T-helper 17 cell (primary cell): ENCODE measurements around the gene ERC1. TPM values are rescaled to one million over a fixed set of nuclear protein-coding genes. Genes with fewer than 3 reads are reported as not detected.

Experiments used
- ATAC-seq: fragments of 150-1000 bp; cut with Tn5 transposase; 2 replicates; pipeline ENCODE4 v1.10.0; 2021; ENCODE audit warnings: mild to moderate bottlenecking, moderate library complexity
- DNase-seq, 3 donors: peaks; one replicate each; pipeline versions ENCODE4 v3.0.0 to v3.0.0-alpha.2; 2020 to 2021
- H3K9me3 ChIP-seq: one replicate; pipeline ENCODE4 v1.7.0; 2013; ENCODE audit warnings: low read length, mild to moderate bottlenecking; ENCODE audit not compliant: control insufficient read depth, poor library complexity, severe bottlenecking
- H3K27ac Mint-ChIP-seq: one replicate; pipeline ENCODE4 v1.8.0; 2022; ENCODE audit warnings: mild to moderate bottlenecking, moderate library complexity, mixed read lengths
- H3K27me3 Mint-ChIP-seq: one replicate; pipeline ENCODE4 v1.8.0; 2022; ENCODE audit warnings: mixed read lengths
- H3K36me3 Mint-ChIP-seq: one replicate; pipeline ENCODE4 v1.8.0; 2022; ENCODE audit warnings: low read depth, mixed read lengths
- H3K4me1 Mint-ChIP-seq: one replicate; pipeline ENCODE4 v1.8.0; 2022; ENCODE audit warnings: mild to moderate bottlenecking, mixed read lengths
- H3K4me3 Mint-ChIP-seq: one replicate; pipeline ENCODE4 v1.8.0; 2022; ENCODE audit warnings: mild to moderate bottlenecking, moderate library complexity, mixed read lengths
- total RNA-seq, 4 donors: library from RNA in 2 of 4; stranded (reverse) in 2 of 4; gene quantifications; one replicate each; pipeline ENCODE4 v1.2.3 and lab custom pipeline; 2022 to 2026

ERC1 gene
- total RNA-seq, 2 donors from 2014 or later, result 46.7 to 52.1 TPM

DNA sequence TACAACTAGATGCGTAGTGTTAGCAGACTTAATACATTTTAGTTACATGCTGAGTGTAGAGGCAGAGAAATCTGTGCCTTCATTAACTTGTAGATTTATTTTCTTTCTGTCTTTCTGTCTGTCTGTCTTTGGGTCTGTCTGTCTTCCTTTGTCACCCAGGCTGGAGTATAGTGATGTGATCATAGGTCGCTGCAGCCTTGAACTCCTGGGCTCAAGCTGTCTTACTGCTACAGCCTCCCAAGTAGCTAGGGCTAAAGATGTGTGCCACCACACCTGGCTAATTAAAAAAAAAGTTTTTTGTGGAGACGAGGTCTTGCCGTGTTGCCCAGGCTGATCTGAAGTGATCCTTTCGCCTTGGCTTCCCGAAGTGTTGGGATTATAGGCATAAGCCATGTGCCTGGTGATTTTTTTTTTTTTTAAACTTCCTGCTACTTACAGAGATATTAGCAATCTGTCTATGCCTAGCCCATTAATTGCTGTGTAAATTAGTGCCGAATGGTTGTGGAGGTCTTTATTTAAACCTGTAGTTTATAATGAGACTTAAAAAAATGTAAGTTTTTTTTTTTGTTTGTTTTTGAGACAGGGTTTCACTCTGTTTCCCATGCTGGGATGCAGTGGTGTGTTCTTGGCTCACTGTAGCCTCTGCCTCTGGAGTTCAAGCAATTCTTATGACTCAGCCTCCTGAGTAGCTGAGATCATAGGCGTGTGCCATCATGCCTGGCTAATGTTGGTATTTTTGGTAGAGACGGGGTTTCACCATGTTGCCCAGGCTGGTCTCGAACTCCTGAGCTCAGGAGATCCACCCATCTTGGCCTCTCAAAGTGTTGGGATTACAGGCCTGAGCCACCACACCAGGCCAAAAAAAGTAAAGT is 22.8 kb downstream of the ERC1 start:
- no peak for ATAC-seq
- DNase-seq, result no peak
- Mint-ChIP-seq H3K27me3 (no peaks in the 10 kb centered on the region), H3K4me1 (peaks cover 4% of the 10 kb centered on the region), H3K27ac (no peak overlapping the region), H3K4me3 (no peak overlapping the region), H3K36me3 (no peaks in the 10 kb centered on the region)
- H3K9me3 ChIP-seq, result no peaks in the 10 kb centered on the region

DNA sequence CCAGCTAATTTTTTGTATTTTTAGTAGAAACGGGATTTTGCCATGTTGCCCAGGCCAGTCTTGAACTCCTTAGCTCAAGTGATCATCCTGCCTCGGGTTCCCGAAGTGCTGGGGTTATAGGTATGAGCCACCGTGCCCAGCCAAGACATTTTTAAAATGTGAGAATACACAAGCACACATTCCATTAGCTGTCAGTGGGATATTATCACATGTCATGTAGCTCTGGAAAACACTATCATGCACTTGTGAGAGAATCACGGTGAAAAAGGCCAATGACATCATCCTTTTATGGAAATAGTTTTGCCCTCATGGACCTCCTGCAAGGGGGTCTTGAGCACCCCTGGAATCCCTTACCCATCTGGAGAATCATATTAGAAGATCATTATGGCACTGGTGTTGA is 28.3 kb downstream of the ERC1 start:
- no peak for ATAC-seq
- no peak for DNase-seq
- no peak overlapping the region for H3K4me3 Mint-ChIP-seq
- H3K27me3 Mint-ChIP-seq, result no peaks in the 10 kb centered on the region
- peaks cover 13% of the 10 kb centered on the region for H3K4me1 Mint-ChIP-seq
- H3K36me3 Mint-ChIP-seq, result peaks cover 5% of the 10 kb centered on the region
- H3K27ac Mint-ChIP-seq, result no peak overlapping the region
- H3K9me3 ChIP-seq, result no peaks in the 10 kb centered on the region

DNA sequence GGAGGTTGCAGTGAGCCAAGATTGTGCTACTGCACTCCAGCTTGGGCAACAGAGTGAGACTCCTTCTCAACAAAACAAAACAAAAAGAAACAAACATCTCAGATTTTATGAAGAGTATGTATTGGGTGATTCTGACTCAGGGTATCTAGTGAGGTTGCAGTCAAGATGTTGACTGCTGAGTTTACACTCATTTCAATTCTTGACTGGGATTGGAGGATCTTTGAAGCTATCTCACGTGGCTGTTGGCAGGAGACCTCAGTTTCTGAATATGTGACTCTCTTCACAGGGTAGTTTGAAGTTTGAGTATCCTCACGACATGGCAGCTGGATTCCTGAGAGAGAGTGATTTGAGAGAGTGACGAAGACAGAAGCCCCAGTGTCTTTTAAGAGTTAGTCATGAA is 29.4 kb downstream of the ERC1 start:
- Mint-ChIP-seq H3K4me1 (peaks cover 13% of the 10 kb centered on the region), H3K36me3 (peaks cover 5% of the 10 kb centered on the region), H3K4me3 (no peak overlapping the region), H3K27me3 (no peaks in the 10 kb centered on the region), H3K27ac (no peak overlapping the region)
- DNase-seq (no peak), ATAC-seq (no peak)
- H3K9me3 ChIP-seq, result no peaks in the 10 kb centered on the region

DNA sequence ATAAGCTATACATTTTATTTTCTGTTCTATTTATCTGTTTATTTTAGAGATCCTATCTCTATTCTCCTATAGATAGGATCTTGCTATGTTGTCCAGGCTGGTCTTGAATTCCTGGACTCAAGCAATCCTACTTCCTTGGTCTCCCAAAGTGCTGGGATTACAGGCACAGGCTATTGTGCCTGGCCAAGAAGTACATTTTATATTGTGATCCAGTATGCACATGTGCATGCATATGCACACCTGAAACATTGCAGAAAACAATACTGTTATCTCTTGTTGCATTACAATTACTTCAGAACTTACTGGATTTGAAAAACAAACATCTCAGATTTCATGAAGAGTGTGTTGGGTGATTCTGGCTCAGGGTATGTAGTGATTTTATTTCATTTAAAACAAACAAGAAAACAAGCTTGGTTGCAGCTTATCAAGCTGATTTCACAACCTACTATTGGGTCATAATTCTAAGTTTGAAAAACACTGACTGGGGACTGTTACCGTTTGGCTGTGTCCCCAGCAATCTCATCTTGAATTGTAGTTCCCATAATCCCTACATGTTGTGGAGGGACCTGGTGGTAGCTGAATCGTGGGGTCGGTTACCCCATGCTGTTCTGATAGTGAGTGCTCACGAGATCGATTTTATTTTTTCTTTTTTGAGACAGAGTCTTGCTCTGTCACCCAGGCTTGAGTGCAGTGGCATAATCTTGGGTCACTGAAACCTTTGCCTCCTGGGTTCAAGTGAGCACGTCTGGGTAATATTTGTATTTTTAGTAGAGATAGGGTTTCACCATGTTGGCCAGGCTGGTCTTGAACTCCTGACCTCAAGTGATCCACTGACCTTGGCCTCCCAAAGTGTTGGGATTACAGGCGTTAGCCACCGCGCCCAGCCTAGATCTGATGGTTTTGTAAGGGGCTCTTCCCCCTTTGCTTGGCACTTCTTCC is 31.3 kb downstream of the ERC1 start:
- Mint-ChIP-seq H3K4me3 (no peak overlapping the region), H3K36me3 (peaks cover 5% of the 10 kb centered on the region), H3K27me3 (no peaks in the 10 kb centered on the region), H3K4me1 (peaks cover 17% of the 10 kb centered on the region), H3K27ac (peak overlapping the region; percentile 14)
- DNase-seq, result no peak
- no peak for ATAC-seq
- no peaks in the 10 kb centered on the region for H3K9me3 ChIP-seq

DNA sequence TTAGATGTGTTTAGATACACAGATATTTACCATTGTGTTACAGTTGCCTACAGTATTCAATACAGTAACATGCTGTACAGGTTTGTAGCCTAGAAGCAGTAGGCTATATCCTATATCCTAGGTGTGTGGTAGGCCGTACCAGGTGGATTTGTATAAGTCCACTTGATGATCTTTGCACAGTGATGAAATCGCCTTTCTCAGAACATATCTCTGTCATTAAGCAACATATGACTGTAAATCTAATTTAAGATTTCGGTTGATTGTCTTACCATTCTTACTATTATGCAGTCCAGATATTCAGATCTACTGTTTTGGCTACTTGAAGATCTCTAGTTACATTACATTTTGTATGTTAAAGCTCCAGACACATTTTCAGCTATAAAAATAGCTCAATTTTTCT is 39.8 kb downstream of the ERC1 start:
- H3K27ac Mint-ChIP-seq, result no peak overlapping the region
- H3K27me3 Mint-ChIP-seq, result no peaks in the 10 kb centered on the region
- H3K36me3 Mint-ChIP-seq, result peaks cover 11% of the 10 kb centered on the region
- DNase-seq (no peak), ATAC-seq (no peak)
- H3K4me1 Mint-ChIP-seq, result peaks cover 17% of the 10 kb centered on the region
- no peaks in the 10 kb centered on the region for H3K9me3 ChIP-seq
- H3K4me3 Mint-ChIP-seq, result no peak overlapping the region

DNA sequence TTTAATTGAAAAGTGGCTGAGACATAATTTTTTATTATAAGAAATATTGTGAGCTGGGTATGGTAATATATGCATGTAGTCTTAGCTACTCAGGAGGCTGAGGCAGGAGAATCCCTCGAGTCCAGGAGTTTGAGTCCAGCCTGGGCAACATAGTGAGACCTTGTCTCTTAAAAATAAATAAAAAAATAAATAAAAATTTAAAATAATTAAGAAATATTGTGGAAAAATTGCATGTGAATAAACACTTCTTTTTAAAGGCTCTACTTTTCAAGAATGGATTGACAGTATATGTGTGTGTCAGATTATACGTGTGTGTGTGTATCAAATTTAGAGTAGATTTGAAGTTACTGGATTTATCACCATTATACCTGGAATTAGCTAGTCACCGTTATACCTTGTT is 43.2 kb downstream of the ERC1 start:
- Mint-ChIP-seq H3K4me3 (no peak overlapping the region), H3K4me1 (peaks cover 13% of the 10 kb centered on the region), H3K27ac (no peak overlapping the region), H3K27me3 (no peaks in the 10 kb centered on the region), H3K36me3 (peaks cover 3% of the 10 kb centered on the region)
- no peaks in the 10 kb centered on the region for H3K9me3 ChIP-seq
- ATAC-seq (no peak), DNase-seq (no peak)

DNA sequence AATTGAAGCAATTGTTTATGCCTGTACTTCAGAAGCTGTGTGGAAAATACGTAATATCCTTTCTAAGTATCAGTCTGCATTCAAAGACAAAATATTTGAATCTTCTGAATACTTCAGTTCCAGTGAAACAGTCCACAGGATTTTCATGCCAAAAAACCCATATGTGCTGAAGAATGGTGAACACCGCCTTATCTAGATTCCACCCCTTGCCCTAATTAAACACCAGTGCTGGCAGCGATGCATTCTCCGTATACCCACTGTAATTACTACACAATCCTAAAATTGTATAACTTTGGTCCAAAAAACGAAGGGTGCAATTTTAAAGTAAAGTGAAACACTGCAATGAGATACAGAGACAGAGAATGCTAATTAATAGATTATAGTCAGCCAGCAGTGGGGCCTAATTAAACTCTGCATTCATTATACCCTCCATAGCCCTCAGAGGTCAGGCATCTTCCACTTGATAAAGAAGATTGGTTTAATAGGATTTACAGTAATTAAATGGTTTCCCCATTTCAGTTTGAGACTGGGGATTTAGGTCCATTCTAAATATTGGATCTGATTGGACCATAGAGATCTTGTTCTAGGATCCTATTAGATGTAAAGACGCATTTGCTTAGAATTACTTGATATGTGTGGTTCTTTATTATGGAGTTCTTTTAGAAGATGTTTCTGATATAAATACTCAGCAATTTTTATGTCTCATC is 43.9 kb downstream of the ERC1 start:
- Mint-ChIP-seq H3K36me3 (peaks cover 3% of the 10 kb centered on the region), H3K4me3 (no peak overlapping the region), H3K27ac (no peak overlapping the region), H3K4me1 (peaks cover 15% of the 10 kb centered on the region), H3K27me3 (no peaks in the 10 kb centered on the region)
- ATAC-seq (no peak), DNase-seq (no peak)
- no peaks in the 10 kb centered on the region for H3K9me3 ChIP-seq

DNA sequence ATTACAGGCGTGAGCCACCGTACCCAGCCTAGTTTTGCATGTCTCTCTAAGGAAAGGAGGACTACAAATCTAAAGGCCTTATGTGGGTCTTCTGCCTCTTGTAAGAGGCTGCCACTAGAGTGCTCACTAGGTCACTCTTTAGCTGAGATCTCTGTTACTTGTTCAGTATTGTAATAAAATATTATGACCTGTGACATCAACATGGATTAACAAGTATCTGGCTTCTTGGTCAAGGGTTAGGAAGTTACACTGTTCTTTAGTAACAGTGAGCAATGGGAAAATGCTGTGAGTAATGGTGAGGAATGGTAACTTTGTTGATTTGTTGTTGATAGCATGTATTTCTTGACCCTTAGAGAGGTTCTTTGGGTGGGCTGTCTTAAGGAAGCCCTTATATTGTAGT is 50.5 kb downstream of the ERC1 start:
- Mint-ChIP-seq H3K27ac (no peak overlapping the region), H3K4me3 (no peak overlapping the region)

DNA sequence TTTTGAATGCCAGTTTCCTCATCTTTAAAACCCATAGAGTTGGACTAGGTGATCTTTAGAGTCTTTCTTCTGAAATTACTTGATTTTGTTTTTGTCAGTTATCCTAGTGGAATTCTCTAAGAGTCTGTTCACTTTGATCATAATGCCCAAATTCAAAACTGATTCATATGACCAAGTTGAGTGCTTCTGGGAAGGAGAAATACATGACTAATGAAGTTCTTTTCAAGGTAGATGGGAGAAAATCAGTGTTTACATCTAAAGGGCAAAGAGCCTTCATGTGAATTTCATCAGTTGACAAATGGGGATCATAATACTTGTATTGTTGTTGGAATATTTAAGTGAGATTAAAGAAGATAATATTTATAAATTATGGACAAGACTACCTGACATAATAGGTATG is 53.2 kb downstream of the ERC1 start:
- H3K4me3 Mint-ChIP-seq, result no peak overlapping the region
- no peak for DNase-seq
- H3K27me3 Mint-ChIP-seq, result no peaks in the 10 kb centered on the region
- H3K9me3 ChIP-seq, result no peaks in the 10 kb centered on the region
- no peak overlapping the region for H3K27ac Mint-ChIP-seq
- H3K36me3 Mint-ChIP-seq, result peaks cover 5% of the 10 kb centered on the region
- peaks cover 13% of the 10 kb centered on the region for H3K4me1 Mint-ChIP-seq
- no peak for ATAC-seq

More for the DNA sequence above, 50.5 kb downstream of the ERC1 start:
- DNase-seq, result no peak
- H3K9me3 ChIP-seq, result no peaks in the 10 kb centered on the region
- H3K36me3 Mint-ChIP-seq, result peaks cover 8% of the 10 kb centered on the region
- peaks cover 17% of the 10 kb centered on the region for H3K4me1 Mint-ChIP-seq
- no peaks in the 10 kb centered on the region for H3K27me3 Mint-ChIP-seq
- no peak for ATAC-seq

DNA sequence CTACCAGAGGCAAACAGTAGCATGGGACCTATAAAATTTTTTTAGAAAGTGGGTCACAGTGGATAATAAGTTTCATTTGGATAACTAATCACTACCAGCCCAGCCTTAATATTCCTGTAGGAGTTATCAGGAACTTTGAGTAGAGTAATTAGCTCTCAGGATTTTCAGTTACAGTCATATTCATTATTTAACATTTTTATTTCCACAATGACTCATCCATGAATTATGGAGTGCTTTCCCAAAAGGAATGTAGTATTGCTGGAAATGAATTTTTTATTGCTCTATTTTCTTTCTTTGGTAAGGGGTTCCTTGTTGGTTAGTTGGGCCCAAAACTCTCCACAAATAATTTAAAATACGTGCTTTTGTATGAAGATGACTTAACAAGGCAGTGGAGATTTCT is 53.7 kb downstream of the ERC1 start:
- ATAC-seq, result no peak
- peaks cover 5% of the 10 kb centered on the region for H3K36me3 Mint-ChIP-seq
- no peaks in the 10 kb centered on the region for H3K9me3 ChIP-seq
- H3K4me3 Mint-ChIP-seq, result no peak overlapping the region
- no peak for DNase-seq
- H3K27me3 Mint-ChIP-seq, result no peaks in the 10 kb centered on the region
- no peak overlapping the region for H3K27ac Mint-ChIP-seq
- H3K4me1 Mint-ChIP-seq, result peaks cover 11% of the 10 kb centered on the region

DNA sequence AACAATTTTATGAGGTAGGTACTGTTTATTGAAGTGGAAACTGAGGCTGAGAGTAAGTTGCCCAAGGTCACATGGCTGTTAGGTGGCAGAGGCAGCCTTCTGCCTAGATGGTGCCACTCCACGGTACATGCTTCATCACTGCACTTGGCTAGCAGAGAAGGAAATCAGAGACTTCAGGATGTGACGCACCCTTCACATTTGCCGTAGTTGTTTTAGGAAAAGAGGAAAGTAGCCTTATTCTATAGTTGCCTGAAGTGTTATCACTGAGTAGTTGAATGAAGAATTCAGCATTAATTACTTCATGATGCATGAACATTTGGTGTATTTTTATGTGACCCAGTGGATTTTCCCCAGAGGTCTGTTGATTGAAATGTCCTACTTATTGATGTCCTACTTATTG is 55.7 kb downstream of the ERC1 start:
- no peak for ATAC-seq
- H3K27ac Mint-ChIP-seq, result no peak overlapping the region

DNA sequence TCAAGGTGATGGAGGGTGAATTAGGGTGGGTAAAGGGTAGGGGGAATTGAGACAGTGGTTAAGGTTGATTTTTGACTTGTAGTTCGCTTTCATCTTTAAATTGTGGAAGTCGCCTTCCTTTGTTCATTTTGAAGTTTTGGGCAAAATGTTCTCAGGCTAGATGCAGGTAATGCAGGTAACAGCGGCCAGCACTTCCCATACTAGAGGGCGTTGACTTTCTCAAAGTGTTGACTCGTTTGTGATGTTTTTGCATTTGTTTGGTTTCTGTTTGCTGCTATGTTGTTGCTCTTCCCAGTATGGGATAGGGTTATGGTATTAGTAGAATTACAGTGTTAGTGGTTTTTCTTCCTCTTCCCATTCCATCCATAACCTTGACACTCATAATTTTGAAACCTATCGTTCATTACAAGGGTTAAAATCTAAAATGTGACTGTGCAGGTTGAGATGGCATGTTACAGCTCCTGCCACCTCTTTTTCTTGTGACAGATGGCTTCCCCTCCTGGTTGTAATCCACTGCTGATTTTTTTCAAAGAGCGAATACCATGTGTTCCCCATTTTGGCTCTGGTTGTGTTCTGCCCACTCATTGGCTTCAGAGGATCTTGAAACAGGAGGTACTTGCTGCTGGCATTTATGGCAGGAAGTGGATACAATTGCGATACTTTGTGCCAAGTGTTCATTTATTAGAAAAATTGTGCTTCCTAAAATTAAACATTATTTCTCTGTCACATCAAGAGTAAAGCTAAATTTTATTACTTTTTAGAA is 57.1 kb downstream of the ERC1 start:
- H3K27ac Mint-ChIP-seq, result no peak overlapping the region
- H3K27me3 Mint-ChIP-seq, result no peaks in the 10 kb centered on the region
- H3K4me1 Mint-ChIP-seq, result peaks cover 13% of the 10 kb centered on the region
- H3K36me3 Mint-ChIP-seq, result peaks cover 5% of the 10 kb centered on the region
- no peaks in the 10 kb centered on the region for H3K9me3 ChIP-seq
- no peak overlapping the region for H3K4me3 Mint-ChIP-seq
- ATAC-seq, result no peak
- DNase-seq, result no peak

More for the DNA sequence above, 55.7 kb downstream of the ERC1 start:
- peaks cover 13% of the 10 kb centered on the region for H3K4me1 Mint-ChIP-seq
- H3K9me3 ChIP-seq, result no peaks in the 10 kb centered on the region
- no peaks in the 10 kb centered on the region for H3K27me3 Mint-ChIP-seq
- H3K36me3 Mint-ChIP-seq, result peaks cover 5% of the 10 kb centered on the region
- no peak for DNase-seq
- H3K4me3 Mint-ChIP-seq, result no peak overlapping the region
